SK-N-MC (cell line): Measurements from ENCODE around the gene MED17.

Source experiments
- EZH2 ChIP-seq: fragments of 200-600 bp; sonication (generic); IDR thresholded peaks from one replicate; pipeline ENCODE4 v1.6.1; 2017; ENCODE audit warnings: antibody characterized with exemption
- POLR2AphosphoS5 ChIP-seq: IDR thresholded peaks from 2 replicates; pipeline ENCODE4 v1.6.1; 2012; ENCODE audit warnings: mild to moderate bottlenecking, low read depth, low read length, borderline replicate concordance

GRCh38 chr11:93850594-93851018 lies 66.5 kb downstream of the MED17 start, which contains the start of gene VSTM5:
- no peak for TF ChIP-seq EZH2
- no peak for TF ChIP-seq POLR2AphosphoS5
